Dedifferentiated amniotic fluid mesenchymal stem cell (primary cell): ENCODE results near the gene YRDC.
A peak's percentile ranks its signal among the peaks of the same experiment; 100 is the strongest.

Experiments
- DNase-seq: peaks from one replicate; pipeline ENCODE4 v3.0.0-alpha.2; 2016; ENCODE audit errors: extremely low spot score

Gene YRDC, protein sequence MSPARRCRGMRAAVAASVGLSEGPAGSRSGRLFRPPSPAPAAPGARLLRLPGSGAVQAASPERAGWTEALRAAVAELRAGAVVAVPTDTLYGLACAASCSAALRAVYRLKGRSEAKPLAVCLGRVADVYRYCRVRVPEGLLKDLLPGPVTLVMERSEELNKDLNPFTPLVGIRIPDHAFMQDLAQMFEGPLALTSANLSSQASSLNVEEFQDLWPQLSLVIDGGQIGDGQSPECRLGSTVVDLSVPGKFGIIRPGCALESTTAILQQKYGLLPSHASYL

DNA sequence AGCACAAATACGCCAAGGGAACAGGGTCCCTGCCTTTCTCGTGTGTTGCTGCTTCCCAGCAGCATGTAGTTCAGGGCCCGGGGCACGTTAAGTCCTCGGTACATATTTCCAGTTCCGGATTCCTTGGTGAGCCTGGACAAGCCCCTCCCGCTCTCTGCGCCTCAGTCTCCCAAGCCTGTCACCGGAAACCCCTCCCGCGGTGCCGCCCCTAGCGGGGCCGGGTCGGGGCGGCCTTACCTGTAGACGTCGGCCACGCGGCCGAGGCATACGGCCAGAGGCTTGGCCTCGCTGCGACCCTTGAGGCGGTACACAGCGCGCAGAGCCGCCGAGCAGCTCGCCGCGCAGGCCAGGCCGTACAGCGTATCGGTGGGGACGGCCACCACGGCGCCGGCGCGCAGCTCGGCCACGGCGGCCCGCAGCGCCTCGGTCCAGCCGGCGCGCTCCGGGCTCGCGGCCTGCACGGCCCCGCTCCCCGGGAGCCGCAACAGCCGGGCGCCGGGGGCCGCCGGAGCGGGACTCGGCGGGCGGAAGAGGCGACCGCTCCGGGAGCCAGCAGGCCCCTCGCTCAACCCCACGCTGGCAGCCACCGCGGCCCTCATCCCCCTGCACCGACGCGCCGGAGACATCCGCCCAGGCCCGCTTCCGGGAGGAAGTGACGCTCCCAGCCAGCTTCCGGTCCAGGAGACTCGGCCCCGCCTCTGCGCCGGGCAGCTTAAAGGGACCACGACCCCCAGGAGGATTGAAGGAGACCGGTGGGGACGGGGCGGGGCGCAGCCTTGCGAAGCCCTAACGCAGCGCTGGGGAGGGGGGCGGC is at the start of gene YRDC, which contains the start of gene C1orf122:
YRDC (minus strand) TSS at position 654 of the 814 bp plus-strand sequence; CDS start at position 626, 28 bp downstream.
C1orf122 (plus strand) TSS at position 236 of the 814 bp plus-strand sequence. CDS start 615 bp downstream, outside the sequence.
- peak; percentile 91 for DNase-seq

DNA sequence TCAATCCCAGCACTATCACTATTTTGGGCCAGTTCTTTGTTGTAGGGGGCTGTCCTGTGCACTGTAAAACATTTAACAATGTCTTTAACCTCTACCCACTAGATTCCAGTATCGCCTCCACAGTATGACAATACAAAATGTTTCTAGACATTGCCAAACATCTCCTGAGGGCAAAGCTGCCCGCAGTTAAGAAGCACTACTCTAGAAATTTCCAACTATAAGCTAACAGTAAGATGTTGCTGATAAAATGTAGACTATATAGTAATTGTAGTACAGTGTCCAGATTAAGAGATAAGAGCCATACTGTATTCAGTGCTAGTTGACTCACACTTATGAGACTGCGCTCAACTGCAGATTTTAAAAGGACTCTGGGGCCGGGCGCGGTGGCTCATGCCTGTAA is 46.4 kb upstream of the YRDC start:
- DNase-seq = no peak

DNA sequence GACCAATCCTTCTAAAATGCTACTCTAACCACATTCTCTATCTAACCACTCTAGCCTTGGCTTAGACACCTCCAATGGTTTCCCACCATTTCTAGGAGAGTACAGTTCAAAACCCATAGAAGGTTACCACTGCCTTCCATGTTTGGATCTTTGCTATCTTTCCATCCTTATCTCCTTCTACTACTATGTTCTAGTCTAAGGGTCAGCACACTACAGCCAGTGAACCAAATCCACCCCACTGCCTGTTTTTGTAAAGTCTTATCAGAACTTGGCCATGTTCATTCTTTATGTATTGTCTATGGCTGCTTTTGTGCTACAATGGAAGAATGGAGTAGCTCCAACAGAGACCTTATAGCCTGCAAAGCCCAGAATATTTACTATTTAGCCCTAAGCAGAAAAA is 45.1 kb upstream of the YRDC start:
- DNase-seq = no peak

DNA sequence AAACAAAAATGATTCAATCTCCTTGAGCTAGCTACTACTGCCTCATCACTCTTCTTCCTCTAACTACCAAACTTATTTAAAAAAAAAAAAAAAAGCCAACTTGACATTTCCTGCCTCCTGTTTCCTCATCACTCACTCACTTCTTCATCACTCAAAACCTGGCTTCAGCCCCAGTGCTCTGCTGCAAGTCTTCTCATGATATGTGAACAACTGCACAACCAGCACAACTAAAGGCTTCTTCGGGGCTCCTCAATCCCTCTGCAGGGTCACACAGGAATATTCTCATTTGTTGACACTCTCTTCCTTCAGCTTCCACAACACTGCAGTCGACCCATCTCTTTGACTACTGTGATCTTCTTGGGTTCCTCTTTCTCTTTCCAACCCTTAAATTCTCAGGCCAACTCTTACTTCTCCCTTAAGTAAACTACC is 43.8 kb upstream of the YRDC start:
- no peak for DNase-seq

- no peak for DNase-seq
Measured at GRCh38 chr1:37851262-37851661, 43.3 kb upstream of the YRDC start.

- no peak for DNase-seq
Measured at GRCh38 chr1:37850352-37850955, 42.4 kb upstream of the YRDC start.

DNA sequence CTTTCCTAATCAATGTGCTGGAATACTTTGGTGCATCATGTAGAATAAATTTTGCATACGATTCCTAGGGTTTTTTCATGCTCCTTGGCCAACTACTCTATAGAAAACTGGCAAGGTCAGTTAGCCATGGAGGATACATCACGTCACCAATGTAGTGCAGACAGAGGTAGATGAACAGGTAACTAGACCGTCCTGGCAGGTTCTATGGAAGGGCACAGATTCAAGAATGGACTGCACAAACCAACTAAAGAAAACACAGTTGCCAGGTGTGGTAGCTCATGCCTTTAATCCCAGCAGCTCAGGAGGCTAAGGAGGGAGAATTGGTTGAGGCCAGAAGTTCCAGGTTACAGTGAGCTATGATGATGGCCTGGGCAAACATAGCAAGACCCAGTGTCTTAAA is 41.5 kb upstream of the YRDC start:
- no peak for DNase-seq

DNA sequence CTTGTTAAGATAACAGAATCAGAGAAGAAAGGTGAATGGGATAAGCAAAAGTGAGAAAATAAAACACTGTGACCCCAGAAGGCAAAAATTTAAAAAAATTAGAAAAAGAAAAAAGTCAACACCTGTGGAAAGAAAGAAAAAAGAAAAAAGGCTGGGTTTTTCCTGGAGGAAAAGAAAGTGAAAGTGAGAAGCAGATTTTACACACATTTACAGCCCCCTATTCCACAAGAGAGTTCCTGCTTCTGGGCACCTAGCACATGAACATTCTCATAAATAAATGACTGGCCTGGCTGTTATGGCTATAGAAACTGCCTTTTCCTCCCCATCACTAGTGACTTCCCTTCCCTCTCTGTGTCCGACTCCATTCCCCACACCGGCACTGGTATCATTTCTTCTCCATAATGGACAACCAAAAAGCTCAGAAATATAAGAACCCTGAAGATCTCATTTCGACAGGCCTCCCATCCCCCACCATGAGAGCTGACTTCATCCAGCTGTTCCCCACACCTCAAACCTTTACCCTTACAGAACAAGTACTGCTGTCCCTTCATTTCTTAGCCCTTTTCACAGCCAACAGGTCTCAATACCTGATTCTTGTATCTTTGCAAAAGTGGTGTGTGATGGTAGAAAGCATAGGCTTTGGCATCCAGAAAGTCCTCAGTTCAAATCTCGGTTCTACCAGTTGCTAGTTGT is 38.8 kb upstream of the YRDC start:
- no peak for DNase-seq

DNA sequence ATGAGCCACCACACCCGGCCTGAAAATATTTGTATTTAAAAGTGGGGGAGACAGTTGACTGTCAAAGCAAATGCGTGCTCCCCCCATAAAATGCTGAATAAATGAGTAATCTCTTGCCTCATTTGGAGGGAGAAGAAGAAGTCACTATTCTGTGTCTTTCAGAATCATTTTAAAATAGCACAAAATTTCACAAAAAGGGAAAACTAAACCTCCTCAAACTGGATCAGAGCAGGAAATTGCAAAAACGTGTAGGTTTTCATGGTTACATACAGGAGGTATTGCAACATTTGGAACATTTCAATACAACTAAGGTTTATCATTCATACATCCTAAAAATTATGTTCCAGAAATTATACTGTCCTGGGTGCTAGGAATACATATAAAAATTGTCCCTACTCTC is 37.8 kb upstream of the YRDC start:
- DNase-seq = no peak

DNA sequence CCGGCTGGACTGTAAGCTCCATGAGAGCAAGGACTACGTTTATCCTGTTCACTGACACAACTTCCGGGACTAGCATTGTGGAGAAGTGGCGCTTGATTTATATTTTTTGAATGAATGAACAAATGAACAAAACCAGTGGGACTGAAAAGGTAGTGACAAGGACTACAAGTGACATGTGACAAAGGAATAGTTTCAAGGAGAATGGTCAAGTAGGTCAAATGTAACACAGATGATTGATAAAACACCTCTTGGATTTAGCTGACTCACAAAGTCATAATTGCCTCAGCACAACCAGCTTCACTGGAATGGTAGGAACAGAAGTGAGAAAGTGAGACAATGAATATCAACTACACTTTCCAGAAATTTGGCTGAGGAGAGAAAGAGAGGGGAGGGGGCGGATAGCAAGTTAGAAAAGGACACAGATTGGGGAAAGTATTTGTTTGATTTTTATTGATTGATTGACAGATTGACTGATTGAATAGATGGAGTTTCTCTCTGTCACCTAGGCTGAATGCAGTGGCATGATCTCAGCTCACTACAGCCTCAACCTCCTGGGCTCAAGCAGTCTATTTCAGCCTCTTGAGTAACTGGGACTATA is 37.1 kb upstream of the YRDC start:
- DNase-seq = no peak

- DNase-seq = no peak
Measured at GRCh38 chr1:37844536-37844935, 36.5 kb upstream of the YRDC start.

GRCh38 chr1:37841652-37842051 is 33.6 kb upstream of the YRDC start:
- DNase-seq = no peak

GRCh38 chr1:37840711-37841110 is 32.7 kb upstream of the YRDC start:
- DNase-seq = no peak

DNA sequence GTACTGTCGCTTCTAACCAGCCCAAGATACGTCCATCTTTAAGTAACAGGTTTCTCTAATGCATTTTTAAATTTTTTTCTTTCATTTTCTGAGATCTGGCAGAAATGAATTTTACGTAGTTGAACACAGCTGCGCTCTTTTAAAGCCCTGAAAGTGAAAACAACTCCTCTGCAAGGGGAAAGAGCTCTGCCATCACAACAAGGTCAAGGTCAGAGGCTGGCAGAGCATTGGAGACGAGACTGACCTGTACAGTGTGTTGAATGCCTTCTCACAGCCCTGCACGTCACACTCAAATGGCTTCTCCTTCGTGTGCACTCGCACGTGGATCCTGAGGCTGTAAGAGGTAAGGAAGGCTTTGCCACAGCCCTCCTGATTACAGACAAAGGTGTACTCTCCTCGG is 31.7 kb upstream of the YRDC start:
- DNase-seq = no peak

DNA sequence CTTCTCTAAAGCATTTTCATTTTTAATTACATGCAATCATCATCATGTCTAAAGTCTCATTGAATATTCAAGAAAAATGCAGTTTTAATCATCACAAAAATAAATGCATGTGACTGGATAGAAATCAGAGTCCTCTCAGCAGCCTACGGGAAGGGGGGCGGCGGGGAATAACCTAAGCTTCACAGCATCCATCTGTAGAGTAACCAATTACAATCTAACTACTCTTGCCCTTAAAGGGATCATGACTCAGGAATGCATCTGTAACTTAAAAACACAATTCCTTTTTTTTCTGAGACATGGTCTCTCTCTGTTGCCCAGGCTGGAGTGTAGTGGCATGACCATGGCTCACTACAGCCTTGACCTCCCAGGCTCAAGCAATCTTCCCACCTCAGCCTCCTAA is 28.8 kb upstream of the YRDC start:
- no peak for DNase-seq

DNA sequence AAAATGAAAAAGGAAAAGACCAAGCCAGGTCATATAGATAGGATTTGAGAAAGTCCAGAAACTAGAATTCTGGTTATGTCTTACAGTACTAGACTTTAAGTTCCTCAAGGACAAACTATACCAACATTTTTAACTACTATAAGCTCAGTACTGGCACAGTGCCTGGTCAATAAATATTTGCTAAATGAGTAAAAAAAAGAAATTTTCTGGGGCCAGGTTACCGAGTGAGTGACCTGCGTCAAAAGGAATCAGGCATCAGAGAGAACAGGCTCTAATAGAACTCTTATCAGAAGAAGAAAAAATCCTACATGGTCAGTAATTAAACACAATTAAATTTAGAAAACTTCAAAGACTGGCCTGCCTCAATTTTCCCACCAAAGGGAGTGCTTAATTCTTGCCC is 23.8 kb upstream of the YRDC start:
- no peak for DNase-seq

DNA sequence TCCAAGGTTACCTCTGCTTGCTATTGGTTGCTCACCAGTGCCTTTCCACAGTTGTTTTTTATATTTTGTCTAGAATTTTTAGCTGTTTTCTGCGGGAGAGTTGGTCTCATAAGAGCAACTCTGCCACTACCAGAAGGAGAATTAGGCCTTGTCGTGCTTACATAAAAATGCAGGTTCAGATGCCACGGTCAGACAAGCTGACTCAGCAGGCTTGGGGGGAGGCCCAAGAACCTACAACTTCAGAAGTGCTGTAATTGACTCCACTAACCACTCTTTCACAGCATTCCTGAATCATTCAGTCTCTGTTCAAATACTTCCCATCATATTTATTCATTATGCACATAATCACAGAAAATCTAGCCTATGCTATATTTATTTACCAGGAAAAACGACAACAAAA is 23.1 kb upstream of the YRDC start:
- no peak for DNase-seq

DNA sequence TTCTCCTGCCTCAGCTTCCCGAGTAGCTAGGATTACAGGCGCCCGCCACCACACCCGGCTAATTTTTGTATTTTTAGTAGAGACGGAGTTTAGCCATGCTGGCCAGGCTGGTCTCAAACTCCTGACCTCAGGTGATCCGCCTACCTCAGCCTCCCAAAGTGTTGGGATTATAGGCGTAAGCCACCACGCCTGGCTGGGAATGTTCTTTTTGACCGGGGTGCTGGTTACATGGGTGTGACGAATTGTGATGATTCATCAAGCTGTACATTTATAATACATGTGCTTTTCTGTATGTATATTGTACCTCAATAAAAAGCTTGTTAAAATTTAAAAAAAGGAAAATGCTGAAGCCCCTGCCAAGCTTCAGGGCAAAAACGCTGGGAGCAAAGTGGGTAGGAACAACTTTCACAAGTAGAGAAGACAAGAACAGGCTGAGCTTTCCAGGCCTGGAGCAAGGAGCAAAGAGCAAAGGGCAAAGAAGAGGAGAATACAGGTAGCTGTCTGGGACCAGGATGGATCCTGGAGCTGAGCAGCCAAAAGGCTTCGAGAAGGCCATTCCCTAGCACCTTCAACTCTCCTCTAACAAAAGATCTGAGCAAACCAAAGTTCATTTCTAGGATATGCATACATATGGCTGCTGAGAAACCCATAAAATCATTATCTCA is 20.5 kb upstream of the YRDC start:
- no peak for DNase-seq

DNA sequence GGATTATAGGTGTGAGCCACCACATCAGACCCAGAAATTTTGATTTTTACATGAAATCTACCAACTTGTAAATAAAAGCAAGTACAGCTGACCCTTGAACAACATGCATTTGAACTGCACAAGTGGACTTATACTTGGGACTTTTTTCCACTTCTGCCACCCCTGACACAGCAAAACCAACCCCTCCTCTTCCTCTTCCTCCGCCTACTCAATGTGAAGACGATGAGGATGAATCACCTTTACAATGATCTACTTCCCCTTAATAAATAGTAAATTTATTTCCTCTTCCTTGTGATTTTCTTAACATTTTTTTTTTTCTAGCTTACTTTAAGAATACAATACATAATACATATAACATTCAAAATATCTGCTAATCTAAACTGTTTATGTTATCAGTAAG is 17.5 kb upstream of the YRDC start:
- no peak for DNase-seq

GRCh38 chr1:37824001-37824400 is 16.0 kb upstream of the YRDC start:
- DNase-seq = no peak
